Right lobe of liver (tissue), 6 donors: Measurements from ENCODE around the gene DOCK3. TPM values are rescaled to one million over a fixed set of nuclear protein-coding genes. Genes with fewer than 3 reads are reported as not detected.

ENCODE experiments used
- ATAC-seq, 4 donors: fragments of 200-7000 bp; cut with Tn5 transposase; one replicate each; pipeline ENCODE4 v1.9.1; 2020; ENCODE audit warnings: mild to moderate bottlenecking in 4 of 4, moderate library complexity in 4 of 4
- DNase-seq, 3 donors: peaks; one replicate each; pipeline ENCODE4 v3.0.0-alpha.2; 2020
- H3K27ac ChIP-seq, 3 donors: fragments of 200-600 bp; one replicate each; pipeline ENCODE4 v1.8.0; 2022
- H3K27me3 ChIP-seq, 2 donors: fragments of 200-600 bp; one replicate each; pipeline ENCODE4 v1.8.0; 2022
- H3K36me3 ChIP-seq, 4 donors: fragments of 200-600 bp; sonication (generic) in 1 of 4; one replicate each; pipeline versions ENCODE4 v1.5.1 to v1.8.0; 2017 to 2022; ENCODE audit warnings: control low read depth in 1 of 4
- H3K4me1 ChIP-seq, 4 donors: fragments of 200-600 bp; sonication (generic) in 1 of 4; one replicate each; pipeline versions ENCODE4 v1.5.1 to v1.8.0; 2017 to 2022; ENCODE audit warnings: control low read depth in 1 of 4
- H3K4me3 ChIP-seq, 3 donors: fragments of 200-600 bp; one replicate each; pipeline ENCODE4 v1.8.0; 2022
- H3K9me3 ChIP-seq, 4 donors: fragments of 200-600 bp; sonication (generic) in 1 of 4; one replicate each; pipeline versions ENCODE4 v1.5.1 to v1.8.0; 2017 to 2022; ENCODE audit warnings: control low read depth in 1 of 4
- POLR2A ChIP-seq: fragments of 450-650 bp; IDR thresholded peaks from one replicate; pipeline ENCODE4 v1.6.1; 2017; ENCODE audit warnings: antibody characterized with exemption, mild to moderate bottlenecking
- WGBS: methylation state at CpG from one replicate; pipeline ENCODE4 v1.1.6; 2018; ENCODE audit warnings: low coverage, low lambda C conversion rate; ENCODE audit not compliant: insufficient coverage; ENCODE audit errors: missing lambda C conversion rate; 5-methylcytosine and 5-hydroxymethylcytosine counted together
- intact Hi-C, 2 donors: fragments of 100-400 bp; cut with DNase I; formaldehyde crosslinking; loops; one replicate each; pipeline versions ENCODE4 v1.11.2 to v1.14.1; 2022
- total RNA-seq, 6 experiments: library from RNA; depleted of rRNA in 2 of 6; stranded (reverse); fragments of >200 nt in 2 of 6; fragmentation: NEBNext Ultra II Directional in 3 of 6; extraction: Animal tissue kit (Norgen Biotek cat#: 25700) in 3 of 6; gene quantifications; one replicate each; pipeline versions ENCODE4 v1.1.0 to v1.2.4, GENCODE V29; 2016 to 2023
- TF ChIP-seq, protein P1 (sequence below), 4 donors: fragments of 200-600 bp in 3 of 4; fragments of 450-650 bp in 1 of 4; IDR thresholded peaks; one replicate each; pipeline versions ENCODE4 v1.5.1 to v1.8.0; 2016 to 2022; ENCODE audit warnings: antibody characterized with exemption in 4 of 4, mild to moderate bottlenecking in 2 of 4
- donor health status: DM: no; HTN: yes; CAD: no.
- donor health status: DM: no; HTN: no; CAD: no.
- donor health status: DM: no; HTN: no; CAD: no.
- donor health status: DM: no; HTN: yes; CAD: no.
- donor health status: DM: no; HTN: yes; CAD: no.

Gene DOCK3
- total RNA-seq, 6 experiments from 2014 or later: 0.04 to 0.06 (median 0.06) TPM; not detected in 3

GRCh38 chr3:50649451-50649931 lies 25.2 kb upstream of the DOCK3 start:
- H3K4me3 ChIP-seq: no peak overlapping the region
- ATAC-seq: no peak
- DNase-seq: no peak

DNA sequence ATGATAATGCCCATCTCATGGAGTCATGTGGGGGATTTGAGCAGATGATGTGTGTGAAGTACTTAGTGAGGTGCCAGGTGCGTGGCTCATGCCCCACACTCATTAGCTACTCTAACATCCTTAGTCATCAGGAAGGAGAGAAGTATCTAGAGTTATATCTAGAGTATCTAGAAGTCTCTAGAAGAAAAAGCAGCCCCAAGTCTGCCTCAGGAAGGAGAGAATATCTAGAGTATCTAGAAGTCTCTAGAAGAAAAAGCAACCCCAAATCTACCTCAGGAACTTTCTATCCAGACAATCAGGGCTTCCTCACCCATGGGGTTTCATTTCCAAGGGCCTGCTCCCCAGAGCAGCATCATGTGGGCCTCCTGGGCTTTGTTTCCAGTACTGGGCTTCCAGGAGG lies 24.7 kb upstream of the DOCK3 start:
- intact Hi-C loops: no loop called here
- no peaks in the 10 kb centered on the region for H3K4me1 ChIP-seq

More at GRCh38 chr3:50649451-50649931, 25.2 kb upstream of the DOCK3 start:
- H3K27me3 ChIP-seq: no peaks in the 10 kb centered on the region
- no peaks in the 10 kb centered on the region for H3K4me1 ChIP-seq
- H3K9me3 ChIP-seq: no peaks in the 10 kb centered on the region
- H3K27ac ChIP-seq: no peak overlapping the region
- TF ChIP-seq POLR2A: no peak
- TF ChIP-seq, protein P1, sequence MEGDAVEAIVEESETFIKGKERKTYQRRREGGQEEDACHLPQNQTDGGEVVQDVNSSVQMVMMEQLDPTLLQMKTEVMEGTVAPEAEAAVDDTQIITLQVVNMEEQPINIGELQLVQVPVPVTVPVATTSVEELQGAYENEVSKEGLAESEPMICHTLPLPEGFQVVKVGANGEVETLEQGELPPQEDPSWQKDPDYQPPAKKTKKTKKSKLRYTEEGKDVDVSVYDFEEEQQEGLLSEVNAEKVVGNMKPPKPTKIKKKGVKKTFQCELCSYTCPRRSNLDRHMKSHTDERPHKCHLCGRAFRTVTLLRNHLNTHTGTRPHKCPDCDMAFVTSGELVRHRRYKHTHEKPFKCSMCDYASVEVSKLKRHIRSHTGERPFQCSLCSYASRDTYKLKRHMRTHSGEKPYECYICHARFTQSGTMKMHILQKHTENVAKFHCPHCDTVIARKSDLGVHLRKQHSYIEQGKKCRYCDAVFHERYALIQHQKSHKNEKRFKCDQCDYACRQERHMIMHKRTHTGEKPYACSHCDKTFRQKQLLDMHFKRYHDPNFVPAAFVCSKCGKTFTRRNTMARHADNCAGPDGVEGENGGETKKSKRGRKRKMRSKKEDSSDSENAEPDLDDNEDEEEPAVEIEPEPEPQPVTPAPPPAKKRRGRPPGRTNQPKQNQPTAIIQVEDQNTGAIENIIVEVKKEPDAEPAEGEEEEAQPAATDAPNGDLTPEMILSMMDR (IDR thresholded peaks at IDR 0.05): no peak
- H3K36me3 ChIP-seq: peaks cover 0 to 9% (median 0%) of the 10 kb centered on the region in 4 donors
- 100% methylated on average over 1 of the region's 8 CpGs for WGBS
- intact Hi-C loops: no loop called here

GRCh38 chr3:50651445-50651844 lies 23.3 kb upstream of the DOCK3 start:
- H3K36me3 ChIP-seq: peaks cover 0 to 1% (median 0%) of the 10 kb centered on the region in 4 donors
- ATAC-seq (no peak), DNase-seq (no peak)
- no peaks in the 10 kb centered on the region for H3K27me3 ChIP-seq
- WGBS: 85% methylated on average over 3 of the region's 8 CpGs
- intact Hi-C loops: no loop called here
- H3K9me3 ChIP-seq: no peaks in the 10 kb centered on the region
- no peak overlapping the region for H3K4me3 ChIP-seq
- no peak overlapping the region for H3K27ac ChIP-seq
- no peak for TF ChIP-seq POLR2A
- TF ChIP-seq, protein P1 (IDR thresholded peaks at IDR 0.05): no peak
- H3K4me1 ChIP-seq: no peaks in the 10 kb centered on the region

More for the DNA sequence above, 24.7 kb upstream of the DOCK3 start:
- Histone ChIP-seq H3K36me3 (peaks cover 0 to 9% (median 0%) of the 10 kb centered on the region in 4 donors), H3K4me3 (no peak overlapping the region), H3K9me3 (no peaks in the 10 kb centered on the region), H3K27ac (no peak overlapping the region), H3K27me3 (no peaks in the 10 kb centered on the region)
- DNase-seq (no peak), ATAC-seq (no peak)
- 100% methylated on average over 1 of the region's 1 CpG for WGBS
- no peak for TF ChIP-seq POLR2A
- TF ChIP-seq, protein P1 (IDR thresholded peaks at IDR 0.05): no peak

GRCh38 chr3:50651920-50652529 lies 22.7 kb upstream of the DOCK3 start:
- intact Hi-C loops: no loop called here
- no peak overlapping the region for H3K27ac ChIP-seq
- H3K4me3 ChIP-seq: no peak overlapping the region
- H3K4me1 ChIP-seq: no peaks in the 10 kb centered on the region
- no peak for DNase-seq
- H3K27me3 ChIP-seq: no peaks in the 10 kb centered on the region
- H3K36me3 ChIP-seq: no peaks in the 10 kb centered on the region
- H3K9me3 ChIP-seq: no peaks in the 10 kb centered on the region
- TF ChIP-seq, protein P1 (IDR thresholded peaks at IDR 0.05): no peak
- TF ChIP-seq POLR2A: no peak
- WGBS: 69% methylated on average over 3 of the region's 7 CpGs
- ATAC-seq: no peak
